Endothelial cell of umbilical vein (primary cell): ENCODE results near the gene ZNF783. TPM values are rescaled to one million over a fixed set of nuclear protein-coding genes. Genes with fewer than 3 reads are reported as not detected.

Experiments
- BruUV-seq: library from RNA; stranded (reverse); fragments of 400-500 nt; replicated peaks from 2 replicates; lab custom pipeline; 2021; lab: Mats Ljungman, UMichigan
- CTCF ChIA-PET: fragments of 300-600, 350-600 bp; sonication (Branson Sonifier 250); formaldehyde crosslinking; loops from one replicate; lab custom pipeline; 2021; ENCODE audit warnings: antibody characterized with exemption, inconsistent platforms; lab: Charles Lee
- POLR2A ChIA-PET: fragments of 300-600, 350-600 bp; sonication (Branson Sonifier 250); formaldehyde crosslinking; loops from one replicate; lab custom pipeline; 2021; ENCODE audit warnings: antibody characterized with exemption, inconsistent platforms; lab: Charles Lee
- DNase-seq: peaks from one replicate; pipeline ENCODE4 v3.0.0-alpha.2; 2011; ENCODE audit warnings: low read depth, low spot score
- FAIRE-seq: peaks from 2 replicates; lab custom pipeline; 2011; peaks lifted over from hg19 to GRCh38; lab: Jason Lieb, UNC
- H2AFZ ChIP-seq: 2 replicates; pipeline ENCODE4 v1.6.0; 2012; ENCODE audit warnings: low read depth, low read length, control low read depth, inconsistent platforms
- H3K27ac ChIP-seq: 2 replicates; pipeline ENCODE4 v1.5.1; 2011; ENCODE audit warnings: low read depth, mild to moderate bottlenecking, control low read depth, low read length, moderate library complexity; ENCODE audit not compliant: insufficient read depth
- H3K27me3 ChIP-seq, 2 experiments: 2 replicates each; pipeline versions ENCODE4 v1.6.0 to v1.6.1; 2011; ENCODE audit warnings: low read length in 2 of 2, mixed read lengths in 1 of 2; ENCODE audit not compliant: control insufficient read depth in 2 of 2, insufficient read depth in 2 of 2
- H3K36me3 ChIP-seq, 2 experiments: 2 replicates in 1 of 2; 3 replicates in 1 of 2; pipeline ENCODE4 v1.5.1; 2011; ENCODE audit warnings: low read length in 2 of 2, mild to moderate bottlenecking in 1 of 2, moderate library complexity in 1 of 2; ENCODE audit not compliant: control insufficient read depth in 2 of 2, insufficient read depth in 2 of 2; ENCODE audit errors: extremely low read depth in 1 of 2
- H3K4me1 ChIP-seq: 3 replicates; pipeline ENCODE4 v1.5.1; 2011; ENCODE audit warnings: mild to moderate bottlenecking, low read length; ENCODE audit not compliant: control insufficient read depth, insufficient read depth; ENCODE audit errors: extremely low read depth
- H3K4me2 ChIP-seq: 2 replicates; pipeline ENCODE4 v1.6.1; 2011; ENCODE audit warnings: low read length, control low read depth, mixed read lengths; ENCODE audit not compliant: insufficient read depth
- H3K4me3 ChIP-seq, 3 experiments: fragments of 200-600 bp in 1 of 3; sonication (generic), shearing (Covaris generic) in 1 of 3; replicated peaks in 1 of 3; 2 replicates each; pipeline ENCODE4 v1.5.1; 2011 to 2016; ENCODE audit warnings: control low read depth in 3 of 3, low read length in 3 of 3, mild to moderate bottlenecking in 2 of 3, inconsistent platforms in 1 of 3, low read depth in 1 of 3, moderate library complexity in 1 of 3; ENCODE audit not compliant: insufficient read depth in 1 of 3
- H3K79me2 ChIP-seq: 2 replicates; pipeline ENCODE4 v1.6.0; 2012; ENCODE audit warnings: low read length, inconsistent platforms; ENCODE audit not compliant: control insufficient read depth, insufficient read depth
- H3K9ac ChIP-seq: replicated peaks from 2 replicates; pipeline ENCODE3; 2011; ENCODE audit warnings: low read length, control low read depth; ENCODE audit not compliant: insufficient read depth; ENCODE audit errors: extremely low read depth
- H3K9me1 ChIP-seq: replicated peaks from 3 replicates; pipeline ENCODE4 v1.6.0; 2011; ENCODE audit warnings: mild to moderate bottlenecking, low read length; ENCODE audit not compliant: control insufficient read depth, insufficient read depth; ENCODE audit errors: extremely low read depth
- H3K9me3 ChIP-seq: replicated peaks from 2 replicates; pipeline ENCODE4 v1.5.1; 2012; ENCODE audit warnings: low read length, inconsistent platforms; ENCODE audit not compliant: control insufficient read depth, insufficient read depth
- H4K20me1 ChIP-seq: replicated peaks from 2 replicates; pipeline ENCODE3; 2011; ENCODE audit warnings: mild to moderate bottlenecking, low read length; ENCODE audit not compliant: control insufficient read depth, insufficient read depth; ENCODE audit errors: extremely low read depth
- CTCF ChIP-seq, 2 donors: IDR thresholded peaks; 1 replicate in 1 of 2; 2 replicates in 1 of 2; pipeline ENCODE4 v1.5.1; 2011; ENCODE audit warnings: low read length in 2 of 2, mild to moderate bottlenecking in 2 of 2, moderate library complexity in 2 of 2, control low read depth in 1 of 2, inconsistent platforms in 1 of 2, low read depth in 1 of 2; ENCODE audit not compliant: insufficient read depth in 1 of 2; ENCODE audit errors: extremely low read depth in 1 of 2
- EZH2 ChIP-seq: IDR thresholded peaks from 2 replicates; pipeline ENCODE4 v1.6.1; 2012; ENCODE audit warnings: borderline replicate concordance, low read depth, mild to moderate bottlenecking, moderate library complexity, low read length, inconsistent platforms; ENCODE audit not compliant: severe bottlenecking
- FOS ChIP-seq: IDR thresholded peaks from 2 replicates; pipeline ENCODE4 v1.6.1; 2011; ENCODE audit warnings: mild to moderate bottlenecking, low read length, moderate library complexity, borderline replicate concordance; ENCODE audit not compliant: insufficient read depth
- GATA2 ChIP-seq: IDR thresholded peaks from 2 replicates; pipeline ENCODE4 v1.7.0; 2011; ENCODE audit warnings: low read depth, mild to moderate bottlenecking, moderate library complexity, mixed read lengths, low read length; ENCODE audit not compliant: insufficient read length, insufficient read depth
- JUN ChIP-seq: IDR thresholded peaks from 2 replicates; pipeline ENCODE4 v1.6.1; 2011; ENCODE audit warnings: borderline replicate concordance, low read depth; ENCODE audit not compliant: insufficient read length, insufficient read depth
- MAX ChIP-seq: IDR thresholded peaks from 2 replicates; pipeline ENCODE4 v1.6.1; 2011; ENCODE audit not compliant: insufficient read depth, insufficient read length
- MYC ChIP-seq: IDR thresholded peaks from one replicate; pipeline ENCODE4 v1.6.1; 2011; ENCODE audit warnings: mild to moderate bottlenecking, low read depth, low read length
- POLR2A ChIP-seq: IDR thresholded peaks from 2 replicates; pipeline ENCODE4 v1.6.1; 2012; ENCODE audit warnings: low read depth, mild to moderate bottlenecking, control low read depth, low read length
- POLR2AphosphoS5 ChIP-seq: IDR thresholded peaks from 2 replicates; pipeline ENCODE4 v1.6.1; 2012; ENCODE audit warnings: low read depth, mild to moderate bottlenecking, control low read depth, low read length, moderate library complexity; ENCODE audit not compliant: insufficient read depth
- dilution Hi-C: fragments of 300-500 bp; cut with MboI; formaldehyde crosslinking; loops from one replicate; pipeline ENCODE4 v1.15.0; 2019; ENCODE audit warnings: low sequenced_read_pairs; ENCODE audit not compliant: extremely low pct_ligation_motif_present
- intact Hi-C: fragments of 100-400 bp; cut with micrococcal nuclease; formaldehyde crosslinking; loops from one replicate; pipeline ENCODE4 v1.10.0; 2022
- polyA plus RNA-seq, 4 experiments: library from polyadenylated mRNA; depleted of rRNA in 3 of 4; stranded (reverse) in 3 of 4; unstranded in 1 of 4; fragments of >200 nt; gene quantifications; 2 replicates each; pipeline versions ENCODE4 v1.2.1 to v1.2.3, GENCODE V29; 2011 to 2012; ENCODE audit warnings: missing spikeins in 1 of 4
- total RNA-seq: library from RNA; stranded (reverse); gene quantifications from 2 replicates; pipeline ENCODE4 v1.2.3, GENCODE V29; 2021

The ZNF783 gene
- total and polyA plus RNA-seq, 2 donors (not counting 3 experiments of a cell fraction or from before 2014, with no cell fraction given): 7.3 to 9.8 TPM

- DNase-seq (no peak), FAIRE-seq (no peak)
- Histone ChIP-seq H3K27me3 (no peaks in the 10 kb centered on the region), H3K4me3 (no peak overlapping the region), H3K27ac (no peak overlapping the region), H3K79me2 (no peaks in the 10 kb centered on the region), H3K36me3 (peaks cover 2 to 20% of the 10 kb centered on the region in 2 experiments), H4K20me1 (no peaks in the 10 kb centered on the region), H3K4me2 (no peak overlapping the region), H3K4me1 (no peaks in the 10 kb centered on the region), H3K9me3 (no peaks in the 10 kb centered on the region), H3K9ac (no peak overlapping the region), H2AFZ (no peak overlapping the region), H3K9me1 (no peaks in the 10 kb centered on the region)
- dilution Hi-C loops: no loop called here
- POLR2A ChIA-PET: no interaction called here
- BruUV-seq: no TSS peak
- intact Hi-C loops: no loop called here
- CTCF ChIA-PET: no interaction called here
- no peak for TF ChIP-seq FOS
- TF ChIP-seq MAX: no peak
- TF ChIP-seq POLR2AphosphoS5: no peak
Observed at GRCh38 chr7:149224352-149224751, 37.6 kb upstream of the ZNF783 start.

- no peak for FAIRE-seq
- CTCF ChIA-PET: interaction anchor here (1.6 kb wide), 1 partner anchor 30 kb away, joined by 3 read pairs; the partner anchor contains the start of gene ZNF282
- no peaks in the 10 kb centered on the region for H3K9me3 ChIP-seq
Observed at GRCh38 chr7:149225106-149225505, 36.9 kb upstream of the ZNF783 start.

More at GRCh38 chr7:149225106-149225505, 36.9 kb upstream of the ZNF783 start:
- no peak overlapping the region for H3K9ac ChIP-seq
- no peak overlapping the region for H2AFZ ChIP-seq
- H3K4me3 ChIP-seq: no peak overlapping the region
- DNase-seq: no peak
- no peak overlapping the region for H3K4me2 ChIP-seq
- H3K36me3 ChIP-seq: peaks cover 2 to 20% of the 10 kb centered on the region in 2 experiments
- no peaks in the 10 kb centered on the region for H3K4me1 ChIP-seq
- intact Hi-C loops (no loop called here), dilution Hi-C loops (no loop called here)
- H3K27me3 ChIP-seq: no peaks in the 10 kb centered on the region
- H3K27ac ChIP-seq: no peak overlapping the region
- TF ChIP-seq POLR2AphosphoS5 (no peak), CTCF (IDR thresholded peaks at IDR 0.05; ENCODE audit: extremely low read depth in 1 of 2, insufficient read depth in 1 of 2, low read depth in 1 of 2, low read length in 2 of 2) (no peak), GATA2 (no peak), MAX (no peak), POLR2A (no peak), JUN (no peak), EZH2 (no peak), FOS (no peak), MYC (no peak)
- POLR2A ChIA-PET: no interaction called here
- no peaks in the 10 kb centered on the region for H4K20me1 ChIP-seq
- BruUV-seq: no TSS peak
- no peaks in the 10 kb centered on the region for H3K79me2 ChIP-seq
- no peaks in the 10 kb centered on the region for H3K9me1 ChIP-seq
